ENCODE data around the gene LHX1. TPM values are rescaled to one million over a fixed set of nuclear protein-coding genes. Genes with fewer than 3 reads are reported as not detected.

LHX1 gene
- polyA plus RNA-seq, 4 donors: 0.01 TPM; not detected in 3

DNA sequence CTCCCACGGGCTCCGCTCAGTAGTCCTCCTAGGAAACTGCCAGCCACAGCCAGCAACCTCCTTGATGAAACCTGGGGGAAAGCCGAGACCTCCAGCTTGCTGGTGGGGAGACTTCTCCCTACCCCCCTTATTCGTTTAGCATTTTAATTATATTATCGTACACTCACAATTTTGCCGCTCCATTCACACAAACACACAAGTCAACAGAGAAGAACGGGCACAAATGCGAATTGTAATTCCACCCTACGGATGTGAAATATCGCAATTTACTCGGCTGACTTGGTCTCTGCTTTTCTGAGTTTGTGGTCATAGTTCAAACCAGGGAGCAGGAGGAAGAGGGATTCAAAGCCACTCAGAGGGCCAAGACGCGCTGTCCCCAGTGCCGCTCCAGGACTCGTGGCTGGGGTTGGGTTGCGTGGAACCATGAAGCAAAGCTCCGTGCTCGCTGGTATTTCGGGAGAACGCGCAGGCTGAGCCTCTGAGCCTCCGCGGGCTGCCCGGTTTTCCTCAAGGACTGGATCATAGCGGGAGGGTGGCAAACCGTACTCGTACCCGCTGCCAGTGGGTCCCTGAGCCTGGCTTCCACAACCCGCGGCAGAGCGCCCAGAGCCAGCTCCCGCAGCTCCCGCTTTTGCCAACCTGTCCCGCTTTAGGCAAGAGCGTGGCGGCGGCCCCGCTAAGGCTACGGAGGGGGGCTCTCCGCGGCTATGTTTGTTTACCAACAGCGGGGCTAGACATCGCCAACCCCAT lies 2.0 kb downstream of the LHX1 start:
- peaks cover 18 to 99% (median 82%) of the 10 kb centered on the region in 3 donors for H3K27me3 ChIP-seq (ENCODE audit: control insufficient read depth in 3 of 3, insufficient read depth in 3 of 3, low read length in 3 of 3)
- FAIRE-seq: no peak
- WGBS, 3 donors: 6 to 12% (median 7%) methylated on average over 42 to 43 of the region's 43 CpGs
- H3K9me3 ChIP-seq (ENCODE audit: control insufficient read depth in 2 of 2, insufficient read depth in 1 of 2, low read depth in 1 of 2, low read length in 1 of 2): peaks cover 0 to 14% of the 10 kb centered on the region in 2 donors
- peaks cover 3 to 27% (median 11%) of the 10 kb centered on the region in 3 donors for H3K4me1 ChIP-seq (ENCODE audit: control insufficient read depth in 3 of 3, insufficient read depth in 2 of 3, low read depth in 1 of 3, low read length in 2 of 3)
- DNase-seq: peak in 1 of 2 donors; percentile 25
- no peaks in the 10 kb centered on the region for H3K36me3 ChIP-seq (ENCODE audit: control insufficient read depth in 3 of 3, insufficient read depth in 2 of 3, low read depth in 1 of 3, low read length in 3 of 3)
- H3K27ac ChIP-seq (ENCODE audit: low read depth in 1 of 3, low read length in 2 of 3): no peak overlapping the region
- no peak overlapping the region for H3K4me3 ChIP-seq (ENCODE audit: low read depth in 1 of 3, low read length in 3 of 3)

DNA sequence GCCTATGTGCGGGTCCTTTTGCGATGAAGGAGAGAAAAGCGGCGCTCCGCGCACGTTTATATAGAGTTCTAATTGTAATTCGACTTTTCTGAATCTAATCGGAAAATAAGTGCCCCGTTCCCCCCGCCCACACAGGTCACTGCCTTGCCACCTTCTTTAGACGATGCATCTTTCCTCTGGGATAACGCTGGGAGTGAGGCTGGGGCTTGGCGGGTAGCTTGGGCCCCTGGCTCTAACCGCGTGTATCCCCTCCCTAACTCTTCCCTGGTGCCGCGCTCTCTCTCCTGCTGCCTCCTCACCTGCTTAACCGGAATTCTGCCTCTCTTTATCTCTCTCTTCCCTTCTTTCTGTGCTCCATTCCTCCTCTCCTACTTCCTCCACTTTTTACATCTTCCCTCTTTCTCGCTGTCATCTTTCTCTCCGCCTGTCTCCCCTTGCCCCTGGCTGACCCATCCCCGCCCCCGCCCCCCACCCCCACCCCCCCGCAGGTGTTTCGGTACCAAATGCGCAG lies 2.6 kb downstream of the LHX1 start:
- Histone ChIP-seq H3K36me3 (ENCODE audit: control insufficient read depth in 3 of 3, insufficient read depth in 2 of 3, low read depth in 1 of 3, low read length in 3 of 3) (no peaks in the 10 kb centered on the region), H3K9me3 (ENCODE audit: control insufficient read depth in 2 of 2, insufficient read depth in 1 of 2, low read depth in 1 of 2, low read length in 1 of 2) (peaks cover 0 to 14% of the 10 kb centered on the region in 2 donors), H3K4me1 (ENCODE audit: control insufficient read depth in 3 of 3, insufficient read depth in 2 of 3, low read depth in 1 of 3, low read length in 2 of 3) (peaks cover 3 to 22% (median 11%) of the 10 kb centered on the region in 3 donors), H3K27me3 (ENCODE audit: control insufficient read depth in 3 of 3, insufficient read depth in 3 of 3, low read length in 3 of 3) (peaks cover 15 to 97% (median 80%) of the 10 kb centered on the region in 3 donors), H3K27ac (ENCODE audit: low read depth in 1 of 3, low read length in 2 of 3) (no peak overlapping the region), H3K4me3 (ENCODE audit: low read depth in 1 of 3, low read length in 3 of 3) (no peak overlapping the region)
- peak in 1 of 2 donors; percentile 6 for DNase-seq
- no peak for FAIRE-seq
- WGBS, 3 donors: 5 to 11% (median 7%) methylated on average over 24 to 26 of the region's 26 CpGs

DNA sequence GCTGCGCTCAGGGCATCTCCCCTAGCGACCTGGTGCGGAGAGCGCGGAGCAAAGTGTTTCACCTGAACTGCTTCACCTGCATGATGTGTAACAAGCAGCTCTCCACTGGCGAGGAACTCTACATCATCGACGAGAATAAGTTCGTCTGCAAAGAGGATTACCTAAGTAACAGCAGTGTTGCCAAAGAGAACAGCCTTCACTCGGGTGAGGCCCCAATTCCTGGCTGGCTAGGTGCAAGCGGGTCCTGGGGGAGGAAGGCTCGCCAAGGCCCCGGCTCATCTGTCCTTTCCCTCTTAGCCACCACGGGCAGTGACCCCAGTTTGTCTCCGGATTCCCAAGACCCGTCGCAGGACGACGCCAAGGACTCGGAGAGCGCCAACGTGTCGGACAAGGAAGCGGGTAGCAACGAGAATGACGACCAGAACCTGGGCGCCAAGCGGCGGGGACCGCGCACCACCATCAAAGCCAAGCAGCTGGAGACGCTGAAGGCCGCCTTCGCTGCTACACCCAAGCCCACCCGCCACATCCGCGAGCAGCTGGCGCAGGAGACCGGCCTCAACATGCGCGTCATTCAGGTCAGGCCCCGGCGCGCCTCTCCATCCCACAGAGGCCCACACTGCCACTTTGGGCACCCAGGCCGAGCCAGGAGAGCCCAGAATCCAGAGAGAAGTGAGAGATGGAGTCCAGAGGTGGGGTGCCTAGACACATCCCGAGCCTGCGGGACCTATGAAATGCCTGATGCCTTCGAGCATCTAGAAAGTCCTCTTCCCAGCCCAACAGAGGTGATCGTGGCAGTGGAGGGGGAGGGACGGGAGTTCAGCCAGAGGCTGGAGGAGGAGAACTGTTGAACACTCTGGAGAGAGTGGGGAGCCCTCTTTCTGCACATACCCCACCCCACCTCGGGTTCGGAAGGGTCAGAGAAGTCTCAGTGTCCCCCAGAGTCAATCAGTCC lies 3.3 kb downstream of the LHX1 start:
- 8 to 17% (median 15%) methylated on average over 48 to 52 of the region's 52 CpGs for WGBS, 3 donors
- peaks cover 15 to 93% (median 73%) of the 10 kb centered on the region in 3 donors for H3K27me3 ChIP-seq (ENCODE audit: control insufficient read depth in 3 of 3, insufficient read depth in 3 of 3, low read length in 3 of 3)
- DNase-seq (no peak), FAIRE-seq (no peak)
- H3K9me3 ChIP-seq (ENCODE audit: control insufficient read depth in 2 of 2, insufficient read depth in 1 of 2, low read depth in 1 of 2, low read length in 1 of 2): peaks cover 0 to 11% of the 10 kb centered on the region in 2 donors
- H3K27ac ChIP-seq (ENCODE audit: low read depth in 1 of 3, low read length in 2 of 3): no peak overlapping the region
- peaks cover 3 to 14% (median 11%) of the 10 kb centered on the region in 3 donors for H3K4me1 ChIP-seq (ENCODE audit: control insufficient read depth in 3 of 3, insufficient read depth in 2 of 3, low read depth in 1 of 3, low read length in 2 of 3)
- no peak overlapping the region for H3K4me3 ChIP-seq (ENCODE audit: low read depth in 1 of 3, low read length in 3 of 3)
- H3K36me3 ChIP-seq (ENCODE audit: control insufficient read depth in 3 of 3, insufficient read depth in 2 of 3, low read depth in 1 of 3, low read length in 3 of 3): no peaks in the 10 kb centered on the region

DNA sequence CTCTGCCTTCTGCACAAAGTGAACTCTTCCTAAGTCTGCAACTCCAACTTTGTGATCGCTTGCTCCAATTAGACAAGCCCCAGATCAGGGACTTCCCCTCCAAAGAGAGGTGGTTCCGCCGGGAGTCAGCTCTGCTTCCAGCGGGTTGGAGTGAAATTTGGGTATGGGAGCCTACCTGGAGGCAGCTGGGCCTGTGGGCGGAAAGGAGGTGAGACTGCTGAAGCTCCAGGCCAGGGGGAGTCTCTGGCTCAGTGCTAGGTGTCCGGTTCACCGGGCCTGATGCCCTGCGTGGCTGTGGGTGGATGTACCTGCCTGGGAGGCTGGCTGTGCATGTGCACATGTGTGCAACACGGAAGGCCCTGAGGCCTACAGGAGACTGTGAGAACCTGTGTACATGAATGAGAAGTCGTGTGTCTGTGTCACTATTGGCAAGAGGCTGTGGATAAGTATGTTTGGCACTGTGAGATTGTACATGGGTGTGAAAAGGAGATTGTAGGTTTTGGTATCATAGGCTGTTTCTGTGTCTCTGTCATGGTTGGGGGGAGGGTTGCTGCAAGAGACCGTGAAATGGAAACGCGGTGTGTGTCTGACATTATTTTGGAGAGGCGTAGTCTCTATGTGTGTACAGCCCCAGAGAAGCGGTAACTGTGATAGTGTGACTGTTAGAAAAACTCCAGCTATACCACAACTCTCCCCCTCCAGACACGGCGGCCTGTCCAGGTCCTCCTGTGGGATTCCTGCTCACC lies 4.2 kb downstream of the LHX1 start:
- no peak for FAIRE-seq
- H3K27ac ChIP-seq (ENCODE audit: low read depth in 1 of 3, low read length in 2 of 3): no peak overlapping the region
- H3K36me3 ChIP-seq (ENCODE audit: control insufficient read depth in 3 of 3, insufficient read depth in 2 of 3, low read depth in 1 of 3, low read length in 3 of 3): no peaks in the 10 kb centered on the region
- 18 to 26% (median 25%) methylated on average over 17 of the region's 17 CpGs for WGBS, 3 donors
- H3K4me1 ChIP-seq (ENCODE audit: control insufficient read depth in 3 of 3, insufficient read depth in 2 of 3, low read depth in 1 of 3, low read length in 2 of 3): peaks cover 3 to 8% (median 7%) of the 10 kb centered on the region in 3 donors
- H3K27me3 ChIP-seq (ENCODE audit: control insufficient read depth in 3 of 3, insufficient read depth in 3 of 3, low read length in 3 of 3): peaks cover 19 to 93% (median 73%) of the 10 kb centered on the region in 3 donors
- H3K4me3 ChIP-seq (ENCODE audit: low read depth in 1 of 3, low read length in 3 of 3): no peak overlapping the region
- no peak for DNase-seq
- H3K9me3 ChIP-seq (ENCODE audit: control insufficient read depth in 2 of 2, insufficient read depth in 1 of 2, low read depth in 1 of 2, low read length in 1 of 2): peaks cover 0 to 11% of the 10 kb centered on the region in 2 donors

DNA sequence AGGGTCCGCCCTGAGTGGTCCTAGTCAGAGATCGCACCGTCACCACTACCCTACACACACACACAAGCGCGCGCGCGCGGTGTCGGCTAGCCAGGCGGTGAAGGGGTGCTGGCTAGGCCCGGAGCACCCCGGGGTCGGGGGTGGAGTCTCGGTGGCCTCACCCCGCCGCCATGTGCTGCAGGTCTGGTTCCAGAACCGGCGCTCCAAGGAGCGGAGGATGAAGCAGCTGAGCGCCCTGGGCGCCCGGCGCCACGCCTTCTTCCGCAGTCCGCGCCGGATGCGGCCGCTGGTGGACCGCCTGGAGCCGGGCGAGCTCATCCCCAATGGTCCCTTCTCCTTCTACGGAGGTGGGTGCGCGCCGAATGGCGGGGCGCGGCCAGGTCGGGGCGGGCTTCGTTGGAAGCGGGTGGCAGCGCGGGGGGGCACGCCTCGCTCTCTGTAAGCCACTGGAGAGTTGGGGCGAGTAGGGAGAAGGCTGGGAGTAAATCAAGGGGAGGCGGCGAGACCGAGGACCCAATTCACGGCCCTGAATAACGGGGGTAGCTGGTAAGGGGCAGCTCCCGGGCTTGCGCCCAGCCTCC lies 4.8 kb downstream of the LHX1 start:
- no peak overlapping the region for H3K27ac ChIP-seq (ENCODE audit: low read depth in 1 of 3, low read length in 2 of 3)
- H3K36me3 ChIP-seq (ENCODE audit: control insufficient read depth in 3 of 3, insufficient read depth in 2 of 3, low read depth in 1 of 3, low read length in 3 of 3): no peaks in the 10 kb centered on the region
- peaks cover 19 to 93% (median 76%) of the 10 kb centered on the region in 3 donors for H3K27me3 ChIP-seq (ENCODE audit: control insufficient read depth in 3 of 3, insufficient read depth in 3 of 3, low read length in 3 of 3)
- 4 to 15% (median 14%) methylated on average over 37 to 57 of the region's 57 CpGs for WGBS, 3 donors
- peaks cover 0 to 11% of the 10 kb centered on the region in 2 donors for H3K9me3 ChIP-seq (ENCODE audit: control insufficient read depth in 2 of 2, insufficient read depth in 1 of 2, low read depth in 1 of 2, low read length in 1 of 2)
- H3K4me1 ChIP-seq (ENCODE audit: control insufficient read depth in 3 of 3, insufficient read depth in 2 of 3, low read depth in 1 of 3, low read length in 2 of 3): peaks cover 3 to 7% (median 6%) of the 10 kb centered on the region in 3 donors
- FAIRE-seq (no peak), DNase-seq (peak in 1 of 2 donors; percentile 36)
- no peak overlapping the region for H3K4me3 ChIP-seq (ENCODE audit: low read depth in 1 of 3, low read length in 3 of 3)

DNA sequence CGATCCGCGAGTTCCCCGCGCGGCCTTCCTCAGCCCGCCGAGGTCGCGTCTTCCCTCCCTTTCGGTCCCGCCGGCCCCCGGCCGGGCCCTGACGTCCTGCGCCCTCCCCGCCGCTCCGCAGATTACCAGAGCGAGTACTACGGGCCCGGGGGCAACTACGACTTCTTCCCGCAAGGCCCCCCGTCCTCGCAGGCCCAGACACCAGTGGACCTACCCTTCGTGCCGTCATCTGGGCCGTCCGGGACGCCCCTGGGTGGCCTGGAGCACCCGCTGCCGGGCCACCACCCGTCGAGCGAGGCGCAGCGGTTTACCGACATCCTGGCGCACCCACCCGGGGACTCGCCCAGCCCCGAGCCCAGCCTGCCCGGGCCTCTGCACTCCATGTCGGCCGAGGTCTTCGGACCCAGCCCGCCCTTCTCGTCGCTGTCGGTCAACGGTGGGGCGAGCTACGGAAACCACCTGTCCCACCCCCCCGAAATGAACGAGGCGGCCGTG lies 5.4 kb downstream of the LHX1 start:
- no peak for FAIRE-seq
- H3K27ac ChIP-seq (ENCODE audit: low read depth in 1 of 3, low read length in 2 of 3): no peak overlapping the region

DNA sequence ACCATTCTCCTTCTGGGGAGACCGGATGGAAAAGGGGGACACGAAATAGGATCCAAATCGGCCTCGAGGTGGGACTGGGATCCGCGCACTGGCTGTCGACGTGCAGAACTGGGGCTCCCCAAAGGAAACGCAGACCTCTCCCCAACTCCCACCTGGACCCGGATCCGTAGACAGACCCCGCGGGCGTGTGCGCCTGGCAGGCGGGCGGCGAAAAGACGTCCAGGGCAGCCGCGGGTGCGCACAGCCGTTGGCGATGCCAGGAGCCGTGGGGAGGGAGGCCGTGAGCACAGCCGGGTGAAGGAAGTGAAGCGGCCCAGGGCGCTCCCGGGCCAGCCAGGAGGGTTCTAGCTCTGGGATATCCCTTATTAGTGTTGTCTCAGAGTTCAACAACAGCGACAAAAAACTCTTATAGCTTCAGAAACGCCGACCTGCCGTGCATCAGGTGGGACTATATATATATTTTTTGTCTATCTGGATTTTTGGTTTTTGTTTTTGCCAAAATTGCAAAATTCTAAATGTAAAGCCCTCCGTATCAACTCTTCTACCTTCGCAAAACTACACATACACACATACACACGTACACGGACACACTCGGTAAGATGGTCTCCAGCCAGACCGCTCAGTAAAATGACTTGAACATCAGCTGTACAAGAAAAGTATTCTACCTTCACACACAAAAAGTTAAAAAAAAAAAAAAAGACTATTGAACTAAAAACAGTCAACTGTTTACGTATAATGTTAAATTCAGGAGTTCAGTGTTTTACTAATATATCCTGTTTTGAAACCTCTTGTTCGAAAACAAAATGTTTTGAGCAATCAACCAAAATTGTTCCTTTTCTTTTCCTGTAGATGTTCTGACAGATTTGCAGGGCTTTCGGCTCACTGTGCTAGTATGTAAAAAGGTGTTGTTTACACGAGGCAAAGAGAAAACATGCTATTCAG lies 6.2 kb downstream of the LHX1 start:
- Histone ChIP-seq H3K36me3 (ENCODE audit: control insufficient read depth in 3 of 3, insufficient read depth in 2 of 3, low read depth in 1 of 3, low read length in 3 of 3) (no peaks in the 10 kb centered on the region), H3K4me1 (ENCODE audit: control insufficient read depth in 3 of 3, insufficient read depth in 2 of 3, low read depth in 1 of 3, low read length in 2 of 3) (peaks cover 0 to 7% (median 2%) of the 10 kb centered on the region in 3 donors), H3K4me3 (ENCODE audit: low read depth in 1 of 3, low read length in 3 of 3) (no peak overlapping the region), H3K9me3 (ENCODE audit: control insufficient read depth in 2 of 2, insufficient read depth in 1 of 2, low read depth in 1 of 2, low read length in 1 of 2) (peaks cover 0 to 9% of the 10 kb centered on the region in 2 donors), H3K27me3 (ENCODE audit: control insufficient read depth in 3 of 3, insufficient read depth in 3 of 3, low read length in 3 of 3) (peaks cover 16 to 92% (median 68%) of the 10 kb centered on the region in 3 donors), H3K27ac (ENCODE audit: low read depth in 1 of 3, low read length in 2 of 3) (no peak overlapping the region)
- 12 to 15% (median 14%) methylated on average over 44 of the region's 44 CpGs for WGBS, 3 donors
- FAIRE-seq: no peak
- no peak for DNase-seq

More for the DNA sequence above, 5.4 kb downstream of the LHX1 start:
- Histone ChIP-seq H3K4me3 (ENCODE audit: low read depth in 1 of 3, low read length in 3 of 3) (no peak overlapping the region), H3K27me3 (ENCODE audit: control insufficient read depth in 3 of 3, insufficient read depth in 3 of 3, low read length in 3 of 3) (peaks cover 19 to 93% (median 75%) of the 10 kb centered on the region in 3 donors), H3K4me1 (ENCODE audit: control insufficient read depth in 3 of 3, insufficient read depth in 2 of 3, low read depth in 1 of 3, low read length in 2 of 3) (peaks cover 0 to 6% (median 2%) of the 10 kb centered on the region in 3 donors), H3K9me3 (ENCODE audit: control insufficient read depth in 2 of 2, insufficient read depth in 1 of 2, low read depth in 1 of 2, low read length in 1 of 2) (peaks cover 0 to 11% of the 10 kb centered on the region in 2 donors), H3K36me3 (ENCODE audit: control insufficient read depth in 3 of 3, insufficient read depth in 2 of 3, low read depth in 1 of 3, low read length in 3 of 3) (no peaks in the 10 kb centered on the region)
- DNase-seq: no peak
- 5 to 17% (median 11%) methylated on average over 34 to 59 of the region's 59 CpGs for WGBS, 3 donors

Data from small intestine (tissue), 7 donors.